OCI-LY1 (cell line): ENCODE measurements around the gene TRPM2.

Experiments
- H2AFZ ChIP-seq: fragments of 200-600 bp; sonication (generic), shearing (Covaris generic); 2 replicates; pipeline ENCODE4 v1.6.0; 2014; ENCODE audit warnings: antibody characterized with exemption, mild to moderate bottlenecking, low read length
- H3F3A ChIP-seq: fragments of 200-600 bp; sonication (generic), shearing (Covaris generic); 2 replicates; pipeline ENCODE4 v1.6.0; 2014; ENCODE audit warnings: mild to moderate bottlenecking, antibody characterized with exemption, low read length, moderate library complexity; ENCODE audit not compliant: insufficient read depth
- H3K27ac ChIP-seq: fragments of 200-600 bp; sonication (generic); 2 replicates; pipeline ENCODE4 v1.5.1; 2014; ENCODE audit warnings: low read length, mixed run types, mild to moderate bottlenecking, low read depth; ENCODE audit not compliant: poor library complexity, severe bottlenecking
- H3K27me3 ChIP-seq: fragments of 200-600 bp; sonication (generic); 2 replicates; pipeline ENCODE4 v1.6.0; 2014; ENCODE audit warnings: antibody characterized with exemption, mild to moderate bottlenecking, low read length, moderate library complexity; ENCODE audit not compliant: insufficient read depth
- H3K36me3 ChIP-seq: fragments of 200-600 bp; sonication (generic); 2 replicates; pipeline ENCODE4 v1.6.1; 2014; ENCODE audit warnings: mild to moderate bottlenecking, antibody characterized with exemption, low read length, moderate library complexity, mixed read lengths; ENCODE audit not compliant: insufficient read depth
- H3K4me1 ChIP-seq: fragments of 200-600 bp; sonication (generic); 2 replicates; pipeline ENCODE4 v1.5.1; 2014; ENCODE audit warnings: mild to moderate bottlenecking, low read length, moderate library complexity; ENCODE audit not compliant: insufficient read depth, severe bottlenecking
- H3K4me2 ChIP-seq: fragments of 200-600 bp; sonication (generic), shearing (Covaris generic); 2 replicates; pipeline ENCODE4 v1.6.1; 2014; ENCODE audit warnings: low read length
- H3K4me3 ChIP-seq: fragments of 200-600 bp; sonication (generic); 2 replicates; pipeline ENCODE4 v1.5.1; 2014; ENCODE audit warnings: low read length, low read depth, mild to moderate bottlenecking, mixed read lengths; ENCODE audit not compliant: poor library complexity, severe bottlenecking
- H3K79me2 ChIP-seq: fragments of 200-600 bp; shearing (Covaris generic); 2 replicates; pipeline ENCODE4 v1.6.1; 2016; ENCODE audit warnings: mixed run types, low read length, mixed read lengths; ENCODE audit not compliant: insufficient read depth
- H3K9ac ChIP-seq: fragments of 200-600 bp; sonication (generic), shearing (Covaris generic); 2 replicates; pipeline ENCODE4 v1.6.1; 2014; ENCODE audit warnings: mild to moderate bottlenecking, low read length, mixed read lengths
- H3K9me2 ChIP-seq: fragments of 200-600 bp; sonication (generic), shearing (Covaris generic); 2 replicates; pipeline ENCODE4 v1.6.1; 2014; ENCODE audit warnings: low read depth, mild to moderate bottlenecking, low read length, mixed read lengths
- H3K9me3 ChIP-seq: fragments of 200-600 bp; shearing (Covaris generic); 2 replicates; pipeline ENCODE4 v1.6.1; 2014; ENCODE audit warnings: low read length, mixed read lengths
- H4K20me1 ChIP-seq: fragments of 200-600 bp; sonication (generic), shearing (Covaris generic); 2 replicates; pipeline ENCODE4 v1.6.0; 2016; ENCODE audit warnings: mild to moderate bottlenecking, low read length; ENCODE audit not compliant: insufficient read depth
- CTCF ChIP-seq: fragments of 200-600 bp; sonication (generic), shearing (Covaris generic); IDR thresholded peaks from 2 replicates; pipeline ENCODE4 v1.5.1; 2017; ENCODE audit warnings: mild to moderate bottlenecking, antibody characterized with exemption, low read length, moderate library complexity, mixed read lengths
- EZH2 ChIP-seq: fragments of 200-600 bp; sonication (generic), shearing (Covaris generic); IDR thresholded peaks from 2 replicates; pipeline ENCODE4 v1.8.0; 2017; ENCODE audit warnings: borderline replicate concordance, mixed run types, mild to moderate bottlenecking, antibody characterized with exemption, low read length, moderate library complexity, mixed read lengths

The TRPM2 gene

DNA sequence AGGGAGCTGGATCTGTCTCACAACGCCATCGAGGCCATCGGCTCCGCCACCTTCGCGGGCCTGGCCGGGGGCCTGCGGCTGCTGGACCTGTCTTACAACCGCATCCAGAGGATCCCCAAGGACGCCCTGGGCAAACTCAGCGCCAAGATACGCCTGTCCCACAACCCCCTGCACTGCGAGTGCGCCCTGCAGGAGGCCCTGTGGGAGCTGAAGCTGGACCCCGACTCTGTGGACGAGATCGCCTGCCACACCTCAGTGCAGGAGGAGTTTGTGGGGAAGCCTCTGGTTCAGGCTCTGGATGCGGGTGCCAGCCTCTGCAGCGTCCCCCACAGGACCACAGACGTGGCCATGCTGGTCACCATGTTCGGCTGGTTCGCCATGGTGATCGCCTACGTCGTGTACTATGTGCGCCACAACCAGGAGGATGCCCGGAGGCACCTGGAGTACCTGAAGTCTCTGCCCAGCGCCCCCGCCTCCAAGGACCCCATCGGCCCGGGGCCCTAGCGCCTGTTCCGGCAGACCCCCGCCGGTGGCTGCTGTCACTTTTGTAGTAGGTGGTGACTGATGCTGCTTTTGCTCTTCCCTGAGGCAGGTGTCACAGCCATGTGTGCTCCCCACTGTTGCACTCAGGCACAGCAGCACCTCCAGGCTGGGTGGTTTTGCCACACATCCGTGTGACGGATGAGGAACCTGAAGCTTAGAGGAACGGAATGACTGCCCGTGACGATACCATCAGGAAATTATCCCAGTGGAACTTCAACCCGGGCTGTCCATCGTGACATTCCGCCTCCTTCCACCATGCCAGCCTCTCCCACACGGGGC is 103.7 kb downstream of the TRPM2 start:
- Histone ChIP-seq H3K4me1 (no peaks in the 10 kb centered on the region), H2AFZ (no peak overlapping the region), H3K79me2 (no peaks in the 10 kb centered on the region), H3K36me3 (no peaks in the 10 kb centered on the region), H3K9me2 (no peaks in the 10 kb centered on the region), H3F3A (no peaks in the 10 kb centered on the region), H3K9ac (no peak overlapping the region), H3K9me3 (peaks cover 6% of the 10 kb centered on the region; the same call in 1 of the 2 replicates), H3K27ac (no peak overlapping the region), H3K27me3 (0 out of 2 replicates have a peak, but pooled peaks cover under 1% of the 10 kb centered on the region), H3K4me3 (no peak overlapping the region), H3K4me2 (no peak overlapping the region), H4K20me1 (no peaks in the 10 kb centered on the region)
- TF ChIP-seq CTCF (no peak), EZH2 (no peak)

GRCh38 chr21:44458971-44459711 is 105.7 kb downstream of the TRPM2 start:
- no peaks in the 10 kb centered on the region for H3K36me3 ChIP-seq
- H3K4me3 ChIP-seq, result no peak overlapping the region
- no peak overlapping the region for H3K9ac ChIP-seq
- no peak overlapping the region for H2AFZ ChIP-seq
- no peaks in the 10 kb centered on the region for H3K4me1 ChIP-seq
- no peaks in the 10 kb centered on the region for H3K27me3 ChIP-seq
- peaks cover 4% of the 10 kb centered on the region; the same call in 1 of the 2 replicates for H3K9me3 ChIP-seq
- no peaks in the 10 kb centered on the region for H3K9me2 ChIP-seq
- no peak overlapping the region for H3K4me2 ChIP-seq
- H3F3A ChIP-seq, result no peaks in the 10 kb centered on the region
- H4K20me1 ChIP-seq, result no peaks in the 10 kb centered on the region
- H3K79me2 ChIP-seq, result no peaks in the 10 kb centered on the region
- TF ChIP-seq CTCF (no peak), EZH2 (no peak)
- no peak overlapping the region for H3K27ac ChIP-seq

DNA sequence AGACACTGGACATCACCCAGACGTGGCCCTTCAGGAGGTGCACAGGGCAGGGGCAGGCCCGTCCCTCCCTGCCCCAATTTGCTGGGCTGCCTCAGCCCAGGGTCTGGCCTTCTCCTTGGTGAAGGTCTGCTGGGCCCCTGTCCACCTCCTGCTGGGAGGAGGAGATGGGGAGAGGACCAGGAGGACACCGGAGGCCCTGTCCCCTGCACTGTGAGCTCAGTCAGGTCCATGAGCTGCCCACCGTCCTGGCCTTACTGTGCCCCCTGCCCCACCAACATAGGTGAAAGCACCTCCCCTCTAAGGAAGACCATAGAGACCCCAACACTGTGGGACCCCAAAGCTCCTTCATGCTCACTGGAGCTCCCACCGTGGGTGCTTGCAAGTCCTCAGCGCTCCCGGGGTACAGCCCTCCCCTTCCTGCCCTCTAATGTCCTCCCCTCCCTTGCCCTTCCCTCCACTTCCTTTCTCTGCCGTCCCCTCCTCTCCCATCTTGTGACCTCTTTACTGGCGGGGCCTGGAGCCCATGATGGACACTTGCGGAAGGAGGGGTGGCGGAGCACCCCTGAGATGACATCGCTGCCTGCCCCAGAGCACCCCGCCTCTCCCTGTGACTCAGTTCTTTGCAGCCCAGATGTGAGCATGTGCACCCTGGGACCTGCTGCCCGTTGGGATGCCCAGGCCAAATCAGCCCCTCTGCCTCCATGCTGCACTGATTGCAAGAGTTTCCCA is 106.5 kb downstream of the TRPM2 start:
- Histone ChIP-seq H3K9me2 (no peaks in the 10 kb centered on the region), H3K36me3 (no peaks in the 10 kb centered on the region), H3K4me1 (no peaks in the 10 kb centered on the region), H3F3A (no peaks in the 10 kb centered on the region), H2AFZ (no peak overlapping the region), H3K79me2 (no peaks in the 10 kb centered on the region), H3K27ac (no peak overlapping the region), H3K27me3 (no peaks in the 10 kb centered on the region), H3K9ac (no peak overlapping the region), H3K9me3 (no peaks in the 10 kb centered on the region), H4K20me1 (no peaks in the 10 kb centered on the region), H3K4me3 (no peak overlapping the region), H3K4me2 (no peak overlapping the region)
- TF ChIP-seq CTCF (no peak), EZH2 (no peak)
